GM23338 (cell line): ENCODE results near the gene DGCR8. TPM values are rescaled to one million over a fixed set of nuclear protein-coding genes. Genes with fewer than 3 reads are reported as not detected.

Experiments used
- ATAC-seq: fragments of 200-7000 bp; cut with Tn5 transposase; 3 replicates; pipeline ENCODE4 v1.9.1; 2020
- DNase-seq: peaks from one replicate; pipeline ENCODE4 v3.0.0-alpha.2; 2015; ENCODE audit warnings: low spot score
- H2AFZ ChIP-seq: fragments of 200-600 bp; sonication (generic); 2 replicates; pipeline ENCODE4 v1.8.0; 2016; ENCODE audit warnings: antibody characterized with exemption, mild to moderate bottlenecking, moderate library complexity
- H3F3A ChIP-seq: fragments of 200-600 bp; sonication (generic); replicated peaks from 2 replicates; pipeline ENCODE4 v1.8.0; 2017; ENCODE audit warnings: antibody characterized with exemption, mixed run types, low read depth
- H3K27ac ChIP-seq: fragments of 200-600 bp; sonication (generic); 2 replicates; pipeline ENCODE4 v1.6.1; 2016; ENCODE audit warnings: low read depth
- H3K27me3 ChIP-seq: fragments of 200-600 bp; sonication (generic); 2 replicates; pipeline ENCODE4 v1.8.0; 2016; ENCODE audit warnings: mild to moderate bottlenecking, mixed run types, moderate library complexity; ENCODE audit not compliant: insufficient read depth
- H3K36me3 ChIP-seq: fragments of 200-600 bp; sonication (generic); 2 replicates; pipeline ENCODE4 v1.8.0; 2016; ENCODE audit warnings: mild to moderate bottlenecking; ENCODE audit not compliant: insufficient read depth
- H3K4me1 ChIP-seq: fragments of 200-600 bp; sonication (generic); 2 replicates; pipeline ENCODE4 v1.8.0; 2016; ENCODE audit warnings: mild to moderate bottlenecking, moderate library complexity; ENCODE audit not compliant: insufficient read depth
- H3K4me2 ChIP-seq: fragments of 200-600 bp; sonication (generic); 2 replicates; pipeline ENCODE4 v1.7.1; 2017; ENCODE audit warnings: mixed run types
- H3K4me3 ChIP-seq: fragments of 200-600 bp; sonication (generic); 2 replicates; pipeline ENCODE4 v1.6.1; 2016; ENCODE audit warnings: mixed run types
- H3K79me2 ChIP-seq: fragments of 200-600 bp; sonication (generic); replicated peaks from 2 replicates; pipeline ENCODE4 v1.8.0; 2017; ENCODE audit warnings: mild to moderate bottlenecking; ENCODE audit not compliant: insufficient read depth
- H3K9me2 ChIP-seq: fragments of 200-600 bp; sonication (generic); 2 replicates; pipeline ENCODE4 v1.8.0; 2017; ENCODE audit not compliant: insufficient read depth
- H4K20me1 ChIP-seq: fragments of 200-600 bp; sonication (generic); replicated peaks from 2 replicates; pipeline ENCODE4 v1.8.0; 2017; ENCODE audit warnings: mild to moderate bottlenecking; ENCODE audit not compliant: insufficient read depth
- H3K27ac Mint-ChIP-seq: 2 replicates; pipeline ENCODE4 v1.8.0; 2020; ENCODE audit warnings: inconsistent platforms, mild to moderate bottlenecking, moderate library complexity, mixed read lengths
- H3K27me3 Mint-ChIP-seq: 3 replicates; pipeline ENCODE4 v1.8.0; 2022; ENCODE audit warnings: low read depth, mild to moderate bottlenecking, moderate library complexity, mixed read lengths, inconsistent platforms; ENCODE audit not compliant: insufficient read depth, poor library complexity
- H3K36me3 Mint-ChIP-seq: 3 replicates; pipeline ENCODE4 v1.8.0; 2021; ENCODE audit warnings: low read depth, mild to moderate bottlenecking, inconsistent platforms, moderate library complexity, mixed read lengths
- H3K4me1 Mint-ChIP-seq: 3 replicates; pipeline ENCODE4 v1.8.0; 2020; ENCODE audit warnings: mild to moderate bottlenecking, inconsistent platforms, mixed read lengths
- H3K4me3 Mint-ChIP-seq: 3 replicates; pipeline ENCODE4 v1.8.0; 2021; ENCODE audit warnings: moderate library complexity, mild to moderate bottlenecking, inconsistent platforms, mixed read lengths
- H3K9me3 Mint-ChIP-seq: 3 replicates; pipeline ENCODE4 v1.8.0; 2020; ENCODE audit warnings: moderate library complexity, mild to moderate bottlenecking, inconsistent platforms, mixed read lengths
- CREB1 ChIP-seq: fragments of 250-450 bp; sonication (Bioruptor Pico); IDR thresholded peaks from 2 replicates; pipeline ENCODE4 v1.5.0; 2020; ENCODE audit warnings: low read depth, mild to moderate bottlenecking, moderate library complexity
- EZH2 ChIP-seq: fragments of 200-600 bp; sonication (generic); IDR thresholded peaks from one replicate; pipeline ENCODE4 v1.8.0; 2017; ENCODE audit warnings: antibody characterized with exemption, mild to moderate bottlenecking, low read depth; ENCODE audit not compliant: unreplicated experiment
- EZH2phosphoT487 ChIP-seq: fragments of 200-600 bp; sonication (generic); IDR thresholded peaks from one replicate; pipeline ENCODE4 v1.8.1; 2018; ENCODE audit warnings: antibody characterized with exemption; ENCODE audit not compliant: unreplicated experiment
- JUNB ChIP-seq: IDR thresholded peaks from one replicate; pipeline ENCODE4 v1.6.1; 2016; ENCODE audit warnings: antibody characterized with exemption; ENCODE audit not compliant: unreplicated experiment
- NANOG ChIP-seq: IDR thresholded peaks from 2 replicates; pipeline ENCODE4 v1.6.1; 2016; ENCODE audit warnings: antibody characterized with exemption, borderline replicate concordance
- STAT1 ChIP-seq: IDR thresholded peaks from one replicate; pipeline ENCODE4 v1.6.1; 2016; ENCODE audit warnings: antibody characterized with exemption; ENCODE audit not compliant: unreplicated experiment
- ZNF114 ChIP-seq: fragments of 250-450 bp; sonication (Bioruptor Pico); IDR thresholded peaks from 2 replicates; pipeline ENCODE4 v1.5.0; 2020; ENCODE audit warnings: mild to moderate bottlenecking, moderate library complexity
- polyA plus RNA-seq: library from polyadenylated mRNA; unstranded; fragments of >200 nt; fragmentation: Nextera tagmentation; extraction: Ambion mirVana; gene quantifications from 2 replicates; pipeline ENCODE4 v1.2.1, GENCODE V29; 2016
- total RNA-seq: library from RNA; depleted of rRNA; stranded (reverse); fragments of >200 nt; shearing (Covaris generic); gene quantifications from 2 replicates; pipeline ENCODE4 v1.2.3, GENCODE V29; 2014
- TF ChIP-seq, protein P1 (sequence below): fragments of 250-450 bp; sonication (Bioruptor Pico); IDR thresholded peaks from 2 replicates; pipeline ENCODE4 v1.5.0; 2020; ENCODE audit warnings: mild to moderate bottlenecking, moderate library complexity
- TF ChIP-seq, protein P2 (sequence below): IDR thresholded peaks from 2 replicates; pipeline ENCODE4 v1.6.1; 2016; ENCODE audit warnings: antibody characterized with exemption
- TF ChIP-seq, protein P3 (sequence below), 2 experiments: fragments of 200-600 bp in 1 of 2; sonication (generic) in 1 of 2; conservative IDR thresholded peaks; 2 replicates each; pipeline versions ENCODE4 v1.5.1 to v1.6.1; 2016 to 2017; ENCODE audit warnings: antibody characterized with exemption in 2 of 2, low read depth in 2 of 2, mild to moderate bottlenecking in 2 of 2, moderate library complexity in 1 of 2

Gene DGCR8
- total and polyA plus RNA-seq, 2 experiments from 2014 or later, result 12.2 to 48.9 TPM

DNA sequence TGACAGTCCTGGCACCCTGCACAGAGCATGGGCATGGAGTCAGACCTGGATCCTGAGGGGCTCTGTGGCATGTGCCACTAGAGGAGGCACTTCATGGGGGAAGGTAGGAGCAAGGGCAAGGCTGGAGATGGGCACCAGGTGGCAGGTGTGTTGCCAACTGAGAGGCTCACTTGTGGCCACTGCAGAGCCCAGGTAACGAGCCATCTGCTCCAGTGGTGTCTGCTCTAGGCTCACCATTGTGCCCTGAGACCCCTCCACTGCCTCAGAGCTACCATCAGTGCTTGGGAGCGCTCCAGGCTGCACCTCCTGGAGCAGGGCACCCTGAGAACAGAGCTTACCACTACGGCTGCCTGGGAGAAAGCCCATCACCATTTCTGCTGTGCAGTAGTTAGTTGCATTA lies 50.3 kb downstream of the DGCR8 start:
- Mint-ChIP-seq H3K36me3 (peaks cover 32% of the 10 kb centered on the region), H3K27ac (no peak overlapping the region), H3K4me1 (peaks cover 2% of the 10 kb centered on the region; the same call in 1 of the 3 replicates), H3K9me3 (no peaks in the 10 kb centered on the region), H3K4me3 (peak overlapping the region; percentile 67), H3K27me3 (peaks cover 15% of the 10 kb centered on the region)
- no peaks in the 10 kb centered on the region for H3K27me3 ChIP-seq
- ATAC-seq, result peak; percentile 6
- H3K4me1 ChIP-seq, result no peaks in the 10 kb centered on the region; the same call in 1 of the 2 replicates
- TF ChIP-seq JUNB, result no peak
- no peak for TF ChIP-seq NANOG
- TF ChIP-seq CREB1 (CRISPR knock-in tag), result no peak
- TF ChIP-seq, protein P1, sequence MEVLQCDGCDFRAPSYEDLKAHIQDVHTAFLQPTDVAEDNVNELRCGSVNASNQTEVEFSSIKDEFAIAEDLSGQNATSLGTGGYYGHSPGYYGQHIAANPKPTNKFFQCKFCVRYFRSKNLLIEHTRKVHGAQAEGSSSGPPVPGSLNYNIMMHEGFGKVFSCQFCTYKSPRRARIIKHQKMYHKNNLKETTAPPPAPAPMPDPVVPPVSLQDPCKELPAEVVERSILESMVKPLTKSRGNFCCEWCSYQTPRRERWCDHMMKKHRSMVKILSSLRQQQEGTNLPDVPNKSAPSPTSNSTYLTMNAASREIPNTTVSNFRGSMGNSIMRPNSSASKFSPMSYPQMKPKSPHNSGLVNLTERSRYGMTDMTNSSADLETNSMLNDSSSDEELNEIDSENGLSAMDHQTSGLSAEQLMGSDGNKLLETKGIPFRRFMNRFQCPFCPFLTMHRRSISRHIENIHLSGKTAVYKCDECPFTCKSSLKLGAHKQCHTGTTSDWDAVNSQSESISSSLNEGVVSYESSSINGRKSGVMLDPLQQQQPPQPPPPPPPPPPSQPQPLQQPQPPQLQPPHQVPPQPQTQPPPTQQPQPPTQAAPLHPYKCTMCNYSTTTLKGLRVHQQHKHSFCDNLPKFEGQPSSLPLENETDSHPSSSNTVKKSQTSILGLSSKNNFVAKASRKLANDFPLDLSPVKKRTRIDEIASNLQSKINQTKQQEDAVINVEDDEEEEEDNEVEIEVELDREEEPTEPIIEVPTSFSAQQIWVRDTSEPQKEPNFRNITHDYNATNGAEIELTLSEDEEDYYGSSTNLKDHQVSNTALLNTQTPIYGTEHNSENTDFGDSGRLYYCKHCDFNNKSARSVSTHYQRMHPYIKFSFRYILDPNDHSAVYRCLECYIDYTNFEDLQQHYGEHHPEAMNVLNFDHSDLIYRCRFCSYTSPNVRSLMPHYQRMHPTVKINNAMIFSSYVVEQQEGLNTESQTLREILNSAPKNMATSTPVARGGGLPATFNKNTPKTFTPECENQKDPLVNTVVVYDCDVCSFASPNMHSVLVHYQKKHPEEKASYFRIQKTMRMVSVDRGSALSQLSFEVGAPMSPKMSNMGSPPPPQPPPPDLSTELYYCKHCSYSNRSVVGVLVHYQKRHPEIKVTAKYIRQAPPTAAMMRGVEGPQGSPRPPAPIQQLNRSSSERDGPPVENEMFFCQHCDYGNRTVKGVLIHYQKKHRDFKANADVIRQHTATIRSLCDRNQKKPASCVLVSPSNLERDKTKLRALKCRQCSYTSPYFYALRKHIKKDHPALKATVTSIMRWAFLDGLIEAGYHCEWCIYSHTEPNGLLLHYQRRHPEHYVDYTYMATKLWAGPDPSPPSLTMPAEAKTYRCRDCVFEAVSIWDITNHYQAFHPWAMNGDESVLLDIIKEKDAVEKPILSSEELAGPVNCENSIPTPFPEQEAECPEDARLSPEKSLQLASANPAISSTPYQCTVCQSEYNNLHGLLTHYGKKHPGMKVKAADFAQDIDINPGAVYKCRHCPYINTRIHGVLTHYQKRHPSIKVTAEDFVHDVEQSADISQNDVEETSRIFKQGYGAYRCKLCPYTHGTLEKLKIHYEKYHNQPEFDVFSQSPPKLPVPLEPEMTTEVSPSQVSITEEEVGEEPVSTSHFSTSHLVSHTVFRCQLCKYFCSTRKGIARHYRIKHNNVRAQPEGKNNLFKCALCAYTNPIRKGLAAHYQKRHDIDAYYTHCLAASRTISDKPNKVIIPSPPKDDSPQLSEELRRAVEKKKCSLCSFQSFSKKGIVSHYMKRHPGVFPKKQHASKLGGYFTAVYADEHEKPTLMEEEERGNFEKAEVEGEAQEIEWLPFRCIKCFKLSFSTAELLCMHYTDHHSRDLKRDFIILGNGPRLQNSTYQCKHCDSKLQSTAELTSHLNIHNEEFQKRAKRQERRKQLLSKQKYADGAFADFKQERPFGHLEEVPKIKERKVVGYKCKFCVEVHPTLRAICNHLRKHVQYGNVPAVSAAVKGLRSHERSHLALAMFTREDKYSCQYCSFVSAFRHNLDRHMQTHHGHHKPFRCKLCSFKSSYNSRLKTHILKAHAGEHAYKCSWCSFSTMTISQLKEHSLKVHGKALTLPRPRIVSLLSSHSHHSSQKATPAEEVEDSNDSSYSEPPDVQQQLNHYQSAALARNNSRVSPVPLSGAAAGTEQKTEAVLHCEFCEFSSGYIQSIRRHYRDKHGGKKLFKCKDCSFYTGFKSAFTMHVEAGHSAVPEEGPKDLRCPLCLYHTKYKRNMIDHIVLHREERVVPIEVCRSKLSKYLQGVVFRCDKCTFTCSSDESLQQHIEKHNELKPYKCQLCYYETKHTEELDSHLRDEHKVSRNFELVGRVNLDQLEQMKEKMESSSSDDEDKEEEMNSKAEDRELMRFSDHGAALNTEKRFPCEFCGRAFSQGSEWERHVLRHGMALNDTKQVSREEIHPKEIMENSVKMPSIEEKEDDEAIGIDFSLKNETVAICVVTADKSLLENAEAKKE (CRISPR knock-in tag), result no peak
- TF ChIP-seq, protein P2, sequence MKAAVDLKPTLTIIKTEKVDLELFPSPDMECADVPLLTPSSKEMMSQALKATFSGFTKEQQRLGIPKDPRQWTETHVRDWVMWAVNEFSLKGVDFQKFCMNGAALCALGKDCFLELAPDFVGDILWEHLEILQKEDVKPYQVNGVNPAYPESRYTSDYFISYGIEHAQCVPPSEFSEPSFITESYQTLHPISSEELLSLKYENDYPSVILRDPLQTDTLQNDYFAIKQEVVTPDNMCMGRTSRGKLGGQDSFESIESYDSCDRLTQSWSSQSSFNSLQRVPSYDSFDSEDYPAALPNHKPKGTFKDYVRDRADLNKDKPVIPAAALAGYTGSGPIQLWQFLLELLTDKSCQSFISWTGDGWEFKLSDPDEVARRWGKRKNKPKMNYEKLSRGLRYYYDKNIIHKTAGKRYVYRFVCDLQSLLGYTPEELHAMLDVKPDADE, result no peak
- TF ChIP-seq, protein P3, sequence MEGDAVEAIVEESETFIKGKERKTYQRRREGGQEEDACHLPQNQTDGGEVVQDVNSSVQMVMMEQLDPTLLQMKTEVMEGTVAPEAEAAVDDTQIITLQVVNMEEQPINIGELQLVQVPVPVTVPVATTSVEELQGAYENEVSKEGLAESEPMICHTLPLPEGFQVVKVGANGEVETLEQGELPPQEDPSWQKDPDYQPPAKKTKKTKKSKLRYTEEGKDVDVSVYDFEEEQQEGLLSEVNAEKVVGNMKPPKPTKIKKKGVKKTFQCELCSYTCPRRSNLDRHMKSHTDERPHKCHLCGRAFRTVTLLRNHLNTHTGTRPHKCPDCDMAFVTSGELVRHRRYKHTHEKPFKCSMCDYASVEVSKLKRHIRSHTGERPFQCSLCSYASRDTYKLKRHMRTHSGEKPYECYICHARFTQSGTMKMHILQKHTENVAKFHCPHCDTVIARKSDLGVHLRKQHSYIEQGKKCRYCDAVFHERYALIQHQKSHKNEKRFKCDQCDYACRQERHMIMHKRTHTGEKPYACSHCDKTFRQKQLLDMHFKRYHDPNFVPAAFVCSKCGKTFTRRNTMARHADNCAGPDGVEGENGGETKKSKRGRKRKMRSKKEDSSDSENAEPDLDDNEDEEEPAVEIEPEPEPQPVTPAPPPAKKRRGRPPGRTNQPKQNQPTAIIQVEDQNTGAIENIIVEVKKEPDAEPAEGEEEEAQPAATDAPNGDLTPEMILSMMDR (conservative IDR thresholded peaks at IDR 0.05; ENCODE audit: low read depth in 2 of 2), result no peak
- TF ChIP-seq ZNF114 (CRISPR knock-in tag), result no peak
- no peak for TF ChIP-seq STAT1
- TF ChIP-seq EZH2, result no peak
- no peak for TF ChIP-seq EZH2phosphoT487
- peak overlapping the region; percentile 88 for H3K4me2 ChIP-seq
- peaks cover 44% of the 10 kb centered on the region for H3F3A ChIP-seq
- H3K36me3 ChIP-seq, result peaks cover 13% of the 10 kb centered on the region; the same call in 1 of the 2 replicates
- H4K20me1 ChIP-seq, result peaks cover 4% of the 10 kb centered on the region
- no peak for DNase-seq
- no peaks in the 10 kb centered on the region for H3K9me2 ChIP-seq
- H3K79me2 ChIP-seq, result peaks cover 24% of the 10 kb centered on the region
- H3K27ac ChIP-seq, result peak overlapping the region; percentile 63; the same call in 1 of the 2 replicates
- H2AFZ ChIP-seq, result no peak overlapping the region; the same call in 1 of the 2 replicates
- H3K4me3 ChIP-seq, result peak overlapping the region; percentile 71; the same call in 1 of the 2 replicates
